ENCODE data around the gene RPS2.
A peak's percentile ranks its signal among the peaks of the same experiment; 100 is the strongest.
"Not testable (repeated sequence)": the region's sequence is repeated elsewhere in the genome, so short reads cannot be mapped to it uniquely, and the experiment has no call there.

The RPS2 gene

GRCh38 chr16:1941162-1942046, 23.2 kb downstream of the RPS2 start:
- no peak for DNase-seq

- no peak for DNase-seq
Observed at GRCh38 chr16:1940273-1941161, 24.1 kb downstream of the RPS2 start.

- not testable (repeated sequence) for DNase-seq
Observed at GRCh38 chr16:1939833-1940232, 24.8 kb downstream of the RPS2 start.

GRCh38 chr16:1938910-1939309, 25.7 kb downstream of the RPS2 start:
- DNase-seq, result no peak

- DNase-seq, result no peak
Observed at GRCh38 chr16:1938316-1938715, 26.3 kb downstream of the RPS2 start.

- no peak for DNase-seq
Observed at GRCh38 chr16:1936945-1937479, 27.6 kb downstream of the RPS2 start.

GRCh38 chr16:1933097-1933661, 31.4 kb downstream of the RPS2 start:
- no peak for DNase-seq

GRCh38 chr16:1932050-1933028, 32.3 kb downstream of the RPS2 start:
- DNase-seq, result no peak

- DNase-seq, result no peak
Observed at GRCh38 chr16:1930338-1930720, 34.3 kb downstream of the RPS2 start.

- peak; percentile 74 for DNase-seq
Observed at GRCh38 chr16:1929578-1930337, 34.9 kb downstream of the RPS2 start.

GRCh38 chr16:1929105-1929504, 35.5 kb downstream of the RPS2 start:
- DNase-seq, result no peak

- DNase-seq, result no peak
Observed at GRCh38 chr16:1926271-1926670, 38.4 kb downstream of the RPS2 start.

GRCh38 chr16:1924095-1924494, 40.5 kb downstream of the RPS2 start:
- no peak for DNase-seq

GRCh38 chr16:1923299-1924034, 41.2 kb downstream of the RPS2 start:
- DNase-seq, result no peak

GRCh38 chr16:1922357-1922756, 42.3 kb downstream of the RPS2 start:
- no peak for DNase-seq

GRCh38 chr16:1920727-1921171, 43.9 kb downstream of the RPS2 start:
- no peak for DNase-seq

- DNase-seq, result not testable (repeated sequence)
Observed at GRCh38 chr16:1920122-1920521, 44.5 kb downstream of the RPS2 start.

GRCh38 chr16:1919327-1919998, 45.2 kb downstream of the RPS2 start:
- no peak for DNase-seq

All from GOT3 (cell line).